IPS-NIHi11 (cell line): ENCODE measurements around the gene WNT3A.
"Not testable (repeated sequence)": the region's sequence is repeated elsewhere in the genome, so short reads cannot be mapped to it uniquely, and the experiment has no call there.

Experiments used
- DNase-seq: peaks from one replicate; pipeline ENCODE4 v3.0.0; 2012; ENCODE audit warnings: mixed read lengths, low spot score

The WNT3A gene

DNA sequence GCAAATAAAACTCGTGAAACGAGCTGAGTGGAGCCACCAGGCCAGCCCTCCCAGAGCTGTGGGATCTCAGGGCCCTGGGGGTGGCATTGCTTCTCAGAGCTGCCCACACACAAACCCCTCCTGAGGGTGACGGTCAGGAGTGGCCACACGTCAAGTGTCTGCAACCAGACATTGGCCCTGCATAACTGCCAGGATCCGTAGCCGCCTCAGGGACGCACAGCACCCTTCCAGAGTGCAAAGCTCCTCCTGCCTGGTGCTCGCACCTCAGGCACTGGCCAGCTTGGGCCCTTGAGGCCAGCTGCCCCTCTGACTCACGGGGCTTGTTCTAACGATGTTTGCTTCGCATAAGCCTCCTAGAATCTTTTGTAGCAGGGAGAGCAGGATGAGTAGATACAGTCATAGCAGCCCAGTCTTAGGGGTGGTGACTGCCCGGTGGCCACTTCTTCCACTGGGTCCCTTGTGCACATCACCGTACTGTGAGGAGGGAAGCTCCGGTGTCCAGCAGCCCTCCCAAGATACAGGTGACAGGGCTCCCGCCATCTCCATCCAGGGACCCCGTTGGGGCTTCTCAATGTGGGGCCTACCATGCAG is 5.0 kb downstream of the WNT3A start:
- DNase-seq = no peak

DNA sequence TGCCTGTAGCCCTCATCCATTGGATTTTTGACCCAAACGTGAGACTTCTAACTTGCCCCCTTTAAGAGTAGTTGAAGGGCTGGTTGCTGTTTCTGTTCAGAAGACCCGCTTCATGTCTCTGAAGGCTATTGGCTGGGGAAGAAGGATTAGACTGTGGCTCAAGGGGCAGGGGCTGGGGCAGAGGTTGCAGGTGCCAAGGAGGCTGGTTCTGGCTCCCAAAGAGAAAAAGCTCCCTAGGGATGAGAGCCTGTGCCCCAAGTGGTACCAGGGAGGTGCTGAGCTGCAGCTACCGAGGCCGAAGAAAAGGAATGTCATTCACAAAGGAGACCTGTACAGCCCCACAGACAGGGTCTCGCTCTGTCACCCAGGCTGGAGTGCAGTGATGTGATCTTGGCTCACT is 5.8 kb downstream of the WNT3A start:
- no peak for DNase-seq

DNA sequence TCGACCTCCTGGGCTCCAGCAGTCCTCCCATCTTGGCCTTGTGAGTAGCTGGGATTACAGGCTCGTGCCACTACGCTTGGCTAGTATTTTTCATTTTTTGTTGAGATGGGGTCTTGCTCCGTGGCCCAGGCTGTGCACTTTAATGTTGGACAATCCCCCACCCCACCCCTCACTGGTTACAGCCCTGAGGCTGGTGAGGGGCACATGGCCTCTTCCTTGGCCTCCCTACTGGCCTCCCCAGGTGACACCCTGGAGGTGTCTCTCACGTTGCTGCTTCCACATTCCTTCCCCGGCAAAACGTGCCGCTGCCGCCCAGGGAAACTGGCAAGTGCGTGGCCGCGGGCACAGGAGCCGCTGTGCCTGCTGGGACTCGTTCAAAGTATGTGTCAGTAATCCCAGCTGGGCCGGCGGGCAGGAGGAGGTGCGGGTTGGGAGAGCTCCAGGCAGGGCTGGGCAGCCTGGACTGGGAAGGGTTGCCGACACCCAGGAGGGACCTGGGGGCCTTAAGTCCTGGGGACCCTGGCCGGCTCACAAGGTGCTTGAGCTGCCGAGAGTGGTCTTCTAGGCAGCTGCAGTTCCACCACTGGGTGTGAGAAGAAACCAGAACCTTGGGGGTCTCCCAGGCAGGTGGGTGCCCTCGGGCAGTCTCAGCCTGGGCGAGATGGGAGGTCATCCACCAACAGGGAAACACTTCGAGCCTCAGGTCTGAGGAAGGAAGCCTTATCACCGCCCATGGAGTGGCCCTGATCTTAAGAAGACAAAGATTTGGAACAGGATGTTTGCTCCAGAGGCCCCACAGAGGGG is 6.5 kb downstream of the WNT3A start:
- DNase-seq = no peak

DNA sequence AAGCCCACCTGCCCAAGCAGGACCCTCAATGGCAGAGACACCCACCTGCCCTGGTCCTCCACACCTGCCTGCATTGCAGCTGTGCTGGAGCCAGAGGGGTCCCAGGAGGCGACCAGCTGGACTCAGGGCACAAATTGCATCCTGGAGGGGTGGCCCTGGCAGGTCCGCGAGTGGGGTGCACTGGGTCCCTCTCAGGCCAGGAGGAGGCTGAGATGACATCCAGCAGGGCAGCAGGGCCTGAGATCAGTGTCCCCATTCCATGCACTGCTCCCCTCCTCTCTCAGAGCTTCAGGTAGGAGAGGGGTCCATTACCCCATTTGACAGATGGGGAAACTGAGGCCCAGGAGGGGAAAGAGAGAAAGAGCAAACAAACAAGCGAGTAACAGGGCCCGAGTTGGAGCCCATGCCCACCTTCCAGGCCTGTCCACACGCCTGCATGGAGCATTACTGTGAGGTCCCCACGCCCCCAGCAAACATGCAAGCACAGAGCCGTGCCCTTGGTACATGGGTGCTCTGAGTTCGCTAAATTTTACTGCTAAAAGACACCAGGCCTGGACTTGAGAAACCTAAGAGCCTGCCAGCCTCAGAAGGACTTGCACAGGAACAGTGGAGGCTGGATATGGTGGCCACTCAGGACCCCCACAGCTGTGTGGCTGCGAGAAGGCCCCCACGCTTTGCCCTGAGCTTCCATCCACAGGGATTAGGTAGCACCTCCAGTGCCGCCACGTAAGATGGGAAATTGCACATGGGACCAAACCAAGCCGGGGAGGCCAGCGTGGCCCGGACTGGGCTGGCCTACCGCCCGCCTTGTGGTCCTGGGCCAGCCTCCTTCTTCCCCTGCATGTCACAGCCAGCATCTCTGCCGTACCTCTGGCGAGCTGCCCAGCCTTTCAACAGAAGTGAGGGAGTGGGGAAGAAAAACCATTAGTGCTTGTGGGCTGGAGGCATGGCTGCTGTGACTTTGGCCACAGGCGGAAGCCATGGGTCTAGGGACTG is 7.4 kb downstream of the WNT3A start:
- no peak for DNase-seq

DNA sequence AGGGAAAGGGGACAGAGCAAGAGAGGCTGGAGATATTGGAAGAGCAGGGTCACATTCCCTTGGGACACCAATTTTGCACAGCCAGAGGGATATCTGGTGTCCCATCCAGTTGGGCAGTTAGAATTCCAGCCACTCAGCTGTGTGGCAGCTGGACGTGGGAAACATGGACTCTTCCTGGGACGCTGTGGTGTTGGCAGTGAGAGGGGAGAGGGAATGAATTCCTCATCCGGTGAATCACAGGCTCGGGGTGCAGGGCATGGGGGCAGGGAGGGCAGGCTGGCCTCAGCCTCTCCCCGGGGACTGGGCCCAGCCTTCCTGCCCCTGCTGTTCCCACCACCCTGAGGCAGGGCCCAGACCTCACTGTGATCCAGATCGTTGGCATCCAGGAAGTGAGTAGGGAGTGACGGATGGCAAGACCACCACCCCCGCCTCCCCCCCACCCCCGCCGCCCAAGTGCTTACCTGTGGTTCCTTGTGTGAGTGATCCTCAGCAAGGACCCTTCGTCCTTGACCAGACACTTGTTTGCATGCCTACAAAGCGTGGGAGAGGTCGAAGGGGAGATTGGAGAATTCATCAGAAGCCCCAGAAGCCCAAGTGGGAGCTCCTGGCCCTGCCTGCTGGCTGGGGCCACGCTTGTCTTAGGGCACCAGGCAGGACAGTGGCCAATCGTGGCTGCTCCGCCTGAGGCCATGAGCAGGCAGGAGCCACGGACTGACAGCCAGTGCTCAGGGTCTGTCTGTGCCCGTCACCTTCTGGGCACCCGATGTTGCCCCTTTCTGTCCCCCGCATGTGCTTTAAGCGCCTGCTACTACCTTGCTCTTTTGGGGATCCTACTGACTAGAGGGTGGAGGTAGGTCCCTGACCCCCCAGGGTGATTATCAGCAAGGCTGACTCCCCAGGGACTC is 8.7 kb downstream of the WNT3A start:
- DNase-seq = no peak

DNA sequence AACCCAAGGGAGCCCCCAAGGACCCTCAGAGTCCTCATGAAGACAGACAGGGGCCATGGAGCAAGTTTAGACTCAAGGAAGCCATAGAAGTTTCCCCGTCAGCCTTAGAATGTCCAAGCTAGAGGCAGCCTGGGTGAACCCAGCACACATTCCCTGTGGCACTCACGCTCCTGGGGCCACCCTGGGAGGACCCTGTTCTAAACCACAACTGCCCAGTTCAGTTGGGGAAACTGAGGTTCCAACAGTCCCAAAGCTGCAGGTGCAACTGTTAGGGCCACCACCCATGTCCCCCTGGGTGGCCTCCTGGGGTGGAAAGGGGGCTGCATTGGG is 9.3 kb downstream of the WNT3A start:
- no peak for DNase-seq

DNA sequence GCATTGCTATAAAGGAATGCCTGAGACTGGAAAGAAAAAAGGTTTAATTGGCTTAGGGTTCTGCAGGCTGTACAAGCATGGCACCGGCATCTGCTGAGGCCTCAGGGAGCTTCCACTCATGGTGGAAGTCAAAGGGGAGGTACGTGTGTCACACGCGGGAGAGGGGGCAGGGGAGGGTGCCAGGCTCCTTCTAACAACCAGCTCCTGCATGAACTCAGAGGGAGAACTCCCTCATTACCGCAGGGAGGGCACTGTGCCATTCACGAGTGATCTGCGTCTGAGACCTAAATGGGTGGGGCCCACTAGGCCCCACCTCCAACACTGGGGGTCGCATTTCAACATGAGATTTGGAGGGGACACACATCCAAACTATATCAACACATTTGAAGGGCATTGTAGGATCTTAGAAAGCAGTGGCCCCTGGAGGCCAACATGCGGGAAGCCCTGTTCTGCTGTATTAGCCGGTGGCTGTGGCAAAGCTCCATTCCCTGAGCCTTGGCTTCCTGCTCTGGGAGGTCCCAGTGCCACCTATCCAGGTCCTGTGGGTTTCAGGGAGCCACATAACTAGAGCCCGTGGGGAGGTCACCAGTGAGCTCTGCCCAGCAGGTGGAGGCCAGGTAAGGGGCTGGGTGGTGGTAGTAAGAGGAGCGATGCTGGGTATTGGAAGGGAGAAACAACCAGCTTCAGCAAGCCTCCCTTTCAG is 10.0 kb downstream of the WNT3A start:
- DNase-seq = no peak

DNA sequence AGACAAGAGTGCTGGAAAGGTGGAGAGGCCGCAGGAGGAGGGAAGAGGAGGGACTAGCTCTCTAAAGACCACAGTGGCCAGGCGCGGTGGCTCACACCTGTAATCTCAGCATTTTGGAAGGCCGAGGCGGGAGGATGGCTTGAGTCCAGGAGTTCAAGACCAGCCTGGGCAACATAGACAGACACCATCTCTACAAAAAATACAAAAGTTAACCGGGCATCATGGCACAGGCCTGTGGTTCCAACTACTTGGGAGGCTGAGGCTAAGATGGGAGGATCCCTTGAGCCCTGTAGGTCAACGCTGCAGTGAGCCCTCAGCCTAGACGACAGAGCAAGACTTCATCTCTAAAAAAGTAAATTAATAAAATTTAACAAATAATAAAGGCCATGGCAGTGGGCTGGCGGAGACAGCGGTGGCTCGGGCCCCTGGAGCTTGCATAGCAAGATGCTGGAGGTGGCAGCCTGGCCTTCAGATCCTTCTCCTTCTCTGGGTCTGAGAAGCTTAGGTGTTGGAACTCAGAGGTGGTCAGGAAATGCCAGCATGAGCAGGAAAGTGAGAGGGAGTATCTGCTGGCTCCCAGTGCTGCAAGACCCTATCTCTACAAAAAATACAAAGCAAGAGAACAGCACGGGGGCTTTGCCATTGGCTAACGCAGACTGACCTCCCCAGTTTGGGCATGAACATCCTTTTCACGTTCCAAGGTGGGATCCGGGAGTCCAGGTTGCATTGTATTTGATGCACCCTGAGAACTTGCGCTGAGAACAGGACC is 10.7 kb downstream of the WNT3A start:
- no peak for DNase-seq

DNA sequence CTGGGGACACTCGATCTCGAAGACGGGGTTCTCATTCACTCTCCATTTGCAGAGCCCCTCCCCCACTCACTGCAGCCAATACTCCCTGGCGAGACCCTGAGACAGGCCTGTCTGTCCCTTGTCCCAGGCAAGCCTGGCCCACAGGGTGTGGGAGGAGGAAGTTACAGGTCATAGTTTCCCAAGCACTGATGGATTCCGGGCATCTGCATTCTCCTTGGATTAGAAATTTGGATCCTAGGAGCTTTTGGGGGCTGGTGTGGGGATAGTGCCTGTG is 11.3 kb downstream of the WNT3A start:
- no peak for DNase-seq

DNA sequence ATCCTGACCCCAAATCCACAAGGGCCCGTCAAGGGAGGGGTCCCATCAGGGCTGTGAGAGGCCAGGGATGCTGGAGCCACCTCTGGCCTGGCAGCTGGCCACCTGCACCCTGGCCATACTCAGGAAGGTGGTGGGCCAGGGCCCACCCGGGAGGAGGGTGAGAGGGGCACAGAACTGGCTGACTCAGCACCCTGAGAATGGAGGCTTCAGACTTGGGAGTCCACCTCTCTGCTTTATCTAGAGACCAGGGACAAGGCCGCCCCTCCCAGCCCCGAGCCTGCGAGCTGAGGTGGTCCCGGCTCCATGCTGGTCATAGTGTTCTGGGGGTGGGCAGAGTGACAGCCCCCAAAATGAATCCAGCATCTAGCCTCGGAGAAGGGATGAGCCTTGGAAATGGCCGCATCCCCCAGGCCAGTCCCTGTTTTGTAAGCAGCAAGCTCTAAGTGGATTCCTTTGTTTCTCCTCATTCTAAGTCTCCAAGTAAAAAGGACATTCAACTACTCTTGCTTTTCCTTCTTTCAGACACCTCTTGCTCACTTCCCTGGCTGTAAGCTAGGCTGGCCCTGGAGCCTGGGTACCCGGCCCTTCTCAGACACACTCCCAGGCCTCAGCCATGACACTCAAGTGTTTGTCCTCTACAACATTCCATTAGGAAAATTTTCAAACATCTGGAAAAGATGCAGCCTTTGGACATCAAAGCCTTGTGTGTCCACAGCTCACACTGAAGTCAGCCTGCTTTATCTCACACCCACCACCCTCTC is 12.3 kb downstream of the WNT3A start:
- DNase-seq = peak; percentile 2

DNA sequence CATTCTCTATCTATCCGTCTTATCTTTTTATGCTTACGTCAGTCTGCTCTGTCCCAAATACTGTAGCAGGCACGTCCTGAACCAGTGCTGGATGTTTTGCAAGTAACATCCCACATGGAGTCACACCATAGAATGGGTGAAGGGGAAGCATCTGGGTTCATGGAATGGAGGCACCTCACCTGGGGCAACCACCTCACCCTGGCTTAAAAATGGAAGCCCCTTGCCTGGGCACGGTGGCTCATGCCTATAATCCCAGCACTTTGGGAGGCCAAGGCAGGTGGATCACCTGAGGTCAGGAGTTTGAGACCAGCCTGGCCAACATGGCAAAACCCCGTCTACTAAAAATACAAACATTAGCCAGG is 12.9 kb downstream of the WNT3A start:
- not testable (repeated sequence) for DNase-seq

DNA sequence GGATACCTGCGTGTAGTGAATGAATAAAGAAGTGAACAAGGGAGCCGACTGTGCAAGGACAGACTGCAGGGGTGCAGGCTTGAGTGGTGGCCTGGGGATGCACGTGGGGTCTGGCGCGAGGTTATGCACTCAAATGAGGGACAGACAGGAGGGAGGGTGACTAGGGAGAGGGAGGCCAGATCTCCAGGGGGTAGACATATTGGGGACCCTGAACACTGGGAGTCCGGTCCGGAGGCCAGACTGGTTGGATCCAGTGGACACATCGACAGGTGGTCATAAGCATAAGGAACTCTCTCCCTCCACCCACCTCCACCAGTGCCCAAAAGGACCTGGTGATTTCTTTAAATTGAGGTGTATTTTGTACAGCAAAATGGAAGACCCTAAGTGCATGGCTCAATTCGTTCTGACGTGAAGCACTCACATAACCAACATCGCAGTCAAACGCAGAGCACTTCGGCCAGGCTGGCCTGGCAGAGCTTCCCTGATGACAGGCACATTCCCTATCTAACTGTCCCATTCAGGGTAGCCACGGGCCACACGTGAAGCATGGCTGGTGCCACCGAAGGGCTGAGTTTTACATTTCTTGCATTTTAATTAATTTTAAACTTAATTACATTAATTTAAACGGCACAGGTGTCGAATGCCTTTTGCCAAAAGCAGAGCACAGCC is 14.0 kb downstream of the WNT3A start:
- peak; percentile 4 for DNase-seq

DNA sequence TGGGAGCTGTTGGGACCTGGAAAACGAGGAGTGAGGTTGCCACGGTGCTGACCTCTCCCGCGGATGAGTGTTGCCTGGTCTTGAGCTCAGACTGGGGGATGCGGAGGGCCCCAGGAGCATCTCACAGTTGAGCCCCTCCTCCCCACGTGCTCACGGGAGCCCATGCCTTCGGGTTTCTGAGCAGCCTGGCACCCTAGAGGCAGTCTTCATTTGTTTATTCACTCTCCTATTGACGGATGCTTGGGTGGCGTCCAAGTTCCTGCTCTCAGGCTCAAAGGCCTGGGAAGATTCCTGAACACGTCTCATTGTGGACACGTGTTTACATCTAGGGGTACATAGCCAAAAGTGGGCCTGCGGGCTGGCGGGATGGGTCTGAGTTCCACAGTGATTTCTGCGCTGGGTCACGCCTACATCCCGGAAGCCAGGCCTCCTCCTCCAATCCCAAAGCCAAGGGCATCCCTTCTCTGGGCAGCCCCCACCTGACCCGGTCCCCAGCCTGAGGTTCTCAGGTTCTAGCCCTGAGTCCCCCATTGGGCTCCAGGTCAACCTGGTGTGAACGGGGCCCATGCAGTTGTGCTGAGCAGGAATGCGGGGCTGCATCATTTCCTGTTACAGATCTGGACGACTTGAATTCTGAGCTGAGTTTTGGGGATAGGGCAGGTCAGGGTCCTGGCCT is 14.7 kb downstream of the WNT3A start:
- DNase-seq = peak; percentile 14

DNA sequence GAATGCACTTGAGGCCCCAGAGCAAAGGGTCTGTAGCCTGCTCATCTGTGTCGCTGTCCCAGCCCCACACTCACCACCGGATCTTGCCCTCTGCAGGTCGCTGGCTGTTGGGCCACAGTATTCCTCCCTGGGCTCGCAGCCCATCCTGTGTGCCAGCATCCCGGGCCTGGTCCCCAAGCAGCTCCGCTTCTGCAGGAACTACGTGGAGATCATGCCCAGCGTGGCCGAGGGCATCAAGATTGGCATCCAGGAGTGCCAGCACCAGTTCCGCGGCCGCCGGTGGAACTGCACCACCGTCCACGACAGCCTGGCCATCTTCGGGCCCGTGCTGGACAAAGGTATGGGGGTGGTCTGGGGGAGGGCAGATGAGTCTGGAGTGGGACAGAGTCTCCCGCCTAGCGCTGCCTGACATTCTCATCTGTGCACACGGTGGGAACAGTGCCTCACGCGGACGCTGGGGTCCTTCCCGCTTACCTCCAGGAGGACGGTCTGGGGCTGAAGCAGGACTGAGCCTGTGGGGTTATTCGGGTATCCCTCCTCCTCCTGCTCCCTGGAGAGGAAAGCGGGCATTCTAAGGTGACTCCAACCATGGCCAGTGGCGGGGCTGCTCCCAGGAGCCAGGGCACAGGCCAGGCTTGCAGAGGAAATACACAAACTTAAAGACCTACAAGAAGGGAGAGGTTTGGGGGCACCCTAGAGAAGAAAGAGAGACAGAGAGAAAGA is 15.9 kb downstream of the WNT3A start:
- DNase-seq = peak; percentile 20

DNA sequence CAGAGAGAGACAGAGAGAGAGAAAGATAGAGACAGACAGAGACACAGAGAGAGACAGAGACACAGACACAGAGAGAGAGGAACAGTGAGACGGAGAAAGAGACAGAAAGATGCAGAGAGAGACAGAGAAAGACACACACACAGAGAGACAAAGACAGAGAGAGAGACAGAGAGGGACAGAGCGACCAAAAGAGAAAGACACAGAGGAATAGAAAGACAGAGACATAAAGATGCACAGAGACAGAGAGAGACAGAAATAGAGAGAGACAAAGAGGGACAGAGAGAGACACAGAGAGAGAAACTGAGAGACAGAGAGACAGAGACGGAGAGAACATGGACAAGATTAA is 16.5 kb downstream of the WNT3A start:
- no peak for DNase-seq

DNA sequence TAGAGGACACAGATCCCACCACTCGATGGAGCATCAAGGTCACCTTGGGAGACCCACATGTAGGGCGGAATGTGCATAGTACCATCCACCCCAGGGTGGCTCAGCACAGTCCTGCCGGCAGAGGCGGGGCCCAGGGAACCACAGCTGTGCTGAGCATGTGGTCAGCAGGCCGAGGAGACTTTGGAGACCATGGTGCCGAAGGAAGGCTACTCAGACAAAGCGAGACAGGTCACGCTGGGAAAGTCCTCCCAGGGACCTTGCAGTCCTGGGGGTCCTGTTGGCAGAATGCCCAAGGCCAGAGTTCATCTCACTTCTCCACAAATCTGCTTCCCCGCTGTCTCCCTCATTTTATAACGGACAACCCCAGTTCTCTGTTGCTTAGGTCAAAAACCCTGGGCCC is 22.5 kb downstream of the WNT3A start:
- DNase-seq = no peak

DNA sequence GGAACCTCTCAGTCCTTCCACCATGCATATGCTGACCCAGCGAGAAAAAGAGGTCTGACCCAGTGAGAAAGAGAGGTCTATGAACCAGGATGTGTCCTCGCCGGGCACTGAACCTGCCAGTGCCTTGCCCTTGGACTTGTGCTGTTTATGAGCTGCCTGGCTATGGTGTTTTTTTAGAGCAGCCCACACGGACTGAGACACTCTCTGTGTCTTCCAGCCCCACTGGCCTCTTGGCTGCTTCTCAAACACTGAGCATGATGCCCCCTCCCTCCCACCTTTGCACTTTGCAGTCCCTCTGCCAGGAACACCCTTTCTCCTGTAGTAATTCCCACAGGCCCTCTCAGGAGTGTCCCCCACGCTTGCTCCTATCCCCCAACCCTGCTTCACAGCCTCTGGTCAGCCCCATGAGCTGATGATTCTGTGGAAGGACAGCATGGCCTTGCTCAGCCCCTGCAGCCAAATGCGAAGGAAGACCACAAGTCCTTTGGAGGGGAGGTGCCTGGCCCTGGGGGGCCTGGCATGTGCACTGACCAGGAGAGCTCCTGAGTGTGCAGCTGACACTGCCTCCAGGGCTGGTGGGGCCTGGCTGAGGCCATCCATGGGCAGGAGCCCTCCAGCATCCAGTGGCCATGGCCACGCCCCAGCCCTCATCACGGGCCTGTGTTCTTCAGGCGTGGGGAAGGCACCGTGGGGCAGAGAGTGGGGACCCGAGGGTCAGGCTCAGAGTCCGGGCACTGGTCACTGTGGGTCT is 23.8 kb downstream of the WNT3A start:
- no peak for DNase-seq
